ENCODE measurements around the gene CLASP1.

DNA sequence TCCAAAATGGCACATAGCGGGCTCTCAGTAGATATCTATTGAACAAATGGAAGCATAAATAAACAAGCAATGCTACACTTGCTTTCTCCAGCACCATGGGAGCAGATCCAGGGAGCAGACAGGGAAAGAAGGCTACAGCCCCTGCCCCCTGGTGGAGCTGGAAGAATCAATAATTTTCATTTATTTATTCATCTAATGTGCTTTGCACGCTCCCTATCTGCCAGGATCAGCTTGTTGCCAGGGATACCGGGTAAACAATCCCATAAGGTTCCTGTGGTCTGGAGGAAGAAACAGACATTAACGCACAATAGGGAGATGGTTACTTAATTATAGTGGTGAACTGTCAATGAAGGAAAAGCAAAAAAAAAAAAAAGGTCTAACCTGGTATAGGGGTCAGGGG lies 40.1 kb upstream of the CLASP1 start:
- TF ChIP-seq CTCF (IDR thresholded peaks at IDR 0.05) (peak; percentile 22), EZH2phosphoT487 (IDR thresholded peaks at IDR 0.05) (no peak), EZH2 (IDR thresholded peaks at IDR 0.05) (no peak)
